Spleen (tissue), 11 donors: Measurements from ENCODE around the gene DNM1. TPM values are rescaled to one million over a fixed set of nuclear protein-coding genes. Genes with fewer than 3 reads are reported as not detected.

ENCODE experiments used
- DNase-seq: peaks from one replicate; pipeline ENCODE4 v3.0.0-alpha.2; 2020
- H3K27ac ChIP-seq, 8 donors: fragments of 200-600 bp; sonication (generic) in 7 of 8; 1 replicate in 4 of 8; 2 replicates in 4 of 8; pipeline versions ENCODE4 v1.5.0 to v1.8.0; 2016 to 2021; ENCODE audit warnings: inconsistent platforms in 4 of 8, mild to moderate bottlenecking in 4 of 8, moderate library complexity in 1 of 8
- H3K27me3 ChIP-seq, 7 donors: fragments of 200-600 bp; sonication (generic) in 6 of 7; replicated peaks in 1 of 7; 1 replicate in 4 of 7; 2 replicates in 3 of 7; pipeline versions ENCODE4 v1.5.0 to v1.8.0; 2016 to 2021; ENCODE audit warnings: inconsistent platforms in 3 of 7, mild to moderate bottlenecking in 1 of 7
- H3K36me3 ChIP-seq, 6 donors: fragments of 200-600 bp; sonication (generic) in 5 of 6; 1 replicate in 4 of 6; 2 replicates in 2 of 6; pipeline versions ENCODE4 v1.5.0 to v1.8.0; 2016 to 2021; ENCODE audit warnings: inconsistent platforms in 2 of 6
- H3K4me1 ChIP-seq, 6 donors: fragments of 200-600 bp; sonication (generic) in 5 of 6; 1 replicate in 3 of 6; 2 replicates in 3 of 6; pipeline versions ENCODE4 v1.5.0 to v1.8.0; 2016 to 2021; ENCODE audit warnings: inconsistent platforms in 3 of 6
- H3K4me3 ChIP-seq, 8 donors: fragments of 200-600 bp; sonication (generic) in 7 of 8; 1 replicate in 4 of 8; 2 replicates in 4 of 8; pipeline versions ENCODE4 v1.5.0 to v1.8.0; 2016 to 2021; ENCODE audit warnings: inconsistent platforms in 4 of 8, mild to moderate bottlenecking in 4 of 8, moderate library complexity in 2 of 8
- H3K9me3 ChIP-seq, 8 donors: fragments of 200-600 bp; sonication (generic) in 7 of 8; 1 replicate in 4 of 8; 2 replicates in 4 of 8; pipeline versions ENCODE4 v1.5.0 to v1.8.0; 2016 to 2021; ENCODE audit warnings: inconsistent platforms in 4 of 8
- CTCF ChIP-seq, 11 experiments: fragments of 200-600 bp in 7 of 11; fragments of 450-650 bp in 4 of 11; sonication (generic) in 4 of 11; IDR thresholded peaks in 8 of 11; conservative IDR thresholded peaks in 3 of 11; 1 replicate in 7 of 11; 2 replicates in 4 of 11; pipeline versions ENCODE4 v1.4.0 to v1.8.0; 2016 to 2021; ENCODE audit warnings: antibody characterized with exemption in 11 of 11, inconsistent platforms in 4 of 11, mild to moderate bottlenecking in 1 of 11
- POLR2A ChIP-seq, 3 donors: fragments of 450-650 bp; IDR thresholded peaks; one replicate each; pipeline ENCODE4 v1.5.1; 2017; ENCODE audit warnings: antibody characterized with exemption in 3 of 3, mild to moderate bottlenecking in 1 of 3
- POLR2AphosphoS5 ChIP-seq, 3 donors: sonication (generic); formaldehyde crosslinking; IDR thresholded peaks; one replicate each; pipeline ENCODE4 v1.5.1; 2017; ENCODE audit warnings: antibody characterized with exemption in 3 of 3
- WGBS, 5 donors: extraction: QIAGEN DNeasy Blood & Tissue Kit in 3 of 5; methylation state at CpG; one replicate each; pipeline versions ENCODE4 v1.1.5 to v1.1.7; 2013 to 2018; 5-methylcytosine and 5-hydroxymethylcytosine counted together
- intact Hi-C: fragments of 100-400 bp; cut with DNase I; formaldehyde crosslinking; loops from one replicate; pipeline ENCODE4 v1.15.0; 2023; ENCODE audit warnings: low total_unique reads
- polyA plus RNA-seq, 3 donors: library from polyadenylated mRNA; stranded (reverse); fragments of 200-250 nt; gene quantifications; one replicate each; pipeline ENCODE4 v1.2.1, GENCODE V29; 2013
- total RNA-seq, 7 donors: library from RNA; depleted of rRNA in 3 of 7; stranded (reverse); fragments of >200 nt in 3 of 7; fragmentation: NEBNext Ultra II Directional in 4 of 7; extraction: Animal tissue kit (Norgen Biotek cat#: 25700) in 4 of 7; gene quantifications; one replicate each; pipeline versions ENCODE4 v1.1.0 to v1.2.1, GENCODE V29; 2016 to 2021
- donor health status: healthy with polysubstance abuse.
- donor health status: DM: no; HTN: no; CAD: no; lungs with moderate emphysema.
- donor health status: DM: no; HTN: no; CAD: no.
- donor health status: Bipolar disorder and iron deficiency.
- donor health status: healthy.
- donor health status: DM: no; HTN: no; CAD: no.
- donor health status: DM: yes; HTN: yes; CAD: no.

DNM1 gene
- total and polyA plus RNA-seq, 10 donors = 0.42 to 3.6 (median 1.6) TPM

DNA sequence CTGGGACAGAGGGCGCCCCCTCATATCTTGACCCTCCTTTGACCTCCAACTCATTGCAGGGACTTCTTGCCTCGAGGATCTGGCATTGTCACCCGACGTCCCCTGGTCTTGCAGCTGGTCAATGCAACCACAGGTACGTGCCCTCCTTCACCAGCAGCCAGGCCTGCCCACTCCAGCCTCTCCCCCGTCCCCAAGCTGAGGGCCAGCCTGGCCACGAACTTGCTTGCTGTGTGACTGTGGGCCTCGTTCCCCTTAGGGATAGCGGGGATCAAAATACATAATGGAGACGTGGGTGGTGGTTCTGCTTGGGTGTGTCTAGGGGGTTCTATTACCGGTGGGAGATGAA, 15.0 kb downstream of the DNM1 start:
- no peak for DNase-seq
- peaks cover 0 to 18% (median 16%) of the 10 kb centered on the region in 6 donors for H3K4me1 ChIP-seq
- intact Hi-C loops = no loop called here
- 66 to 78% (median 68%) methylated on average over 11 of the region's 11 CpGs for WGBS, 5 donors
- H3K27me3 ChIP-seq = no peaks in the 10 kb centered on the region
- TF ChIP-seq POLR2A (IDR thresholded peaks at IDR 0.05) (no peak), CTCF (IDR thresholded peaks at IDR 0.05 in 8 of 11, conservative IDR thresholded peaks at IDR 0.05 in 3 of 11) (no peak), POLR2AphosphoS5 (IDR thresholded peaks at IDR 0.05) (no peak)
- H3K4me3 ChIP-seq = peak overlapping the region in 7 of 8 donors; percentile 30 to 71 (median 38)
- no peaks in the 10 kb centered on the region for H3K9me3 ChIP-seq
- H3K27ac ChIP-seq = peak overlapping the region in 2 of 8 donors; percentile 38 to 46
- H3K36me3 ChIP-seq = no peaks in the 10 kb centered on the region

- peak overlapping the region; percentile 28 to 71 (median 38) for H3K4me3 ChIP-seq
- intact Hi-C loops = no loop called here
- H3K27me3 ChIP-seq = no peaks in the 10 kb centered on the region
- H3K9me3 ChIP-seq = no peaks in the 10 kb centered on the region
- peaks cover 0 to 18% (median 16%) of the 10 kb centered on the region in 6 donors for H3K4me1 ChIP-seq
- DNase-seq = peak; percentile 96
- peak overlapping the region in 2 of 8 donors; percentile 38 to 46 for H3K27ac ChIP-seq
- TF ChIP-seq POLR2A (IDR thresholded peaks at IDR 0.05) (no peak), POLR2AphosphoS5 (IDR thresholded peaks at IDR 0.05) (peak; percentile 32 to 69 (median 63)), CTCF (IDR thresholded peaks at IDR 0.05 in 8 of 11, conservative IDR thresholded peaks at IDR 0.05 in 3 of 11) (peak in 2 of 11 experiments; percentile 22 to 23)
- WGBS, 5 donors = 14 to 24% (median 21%) methylated on average over 32 to 47 of the region's 47 CpGs
- no peaks in the 10 kb centered on the region for H3K36me3 ChIP-seq
Measured at GRCh38 chr9:128218518-128219389, 15.6 kb downstream of the DNM1 start.

DNA sequence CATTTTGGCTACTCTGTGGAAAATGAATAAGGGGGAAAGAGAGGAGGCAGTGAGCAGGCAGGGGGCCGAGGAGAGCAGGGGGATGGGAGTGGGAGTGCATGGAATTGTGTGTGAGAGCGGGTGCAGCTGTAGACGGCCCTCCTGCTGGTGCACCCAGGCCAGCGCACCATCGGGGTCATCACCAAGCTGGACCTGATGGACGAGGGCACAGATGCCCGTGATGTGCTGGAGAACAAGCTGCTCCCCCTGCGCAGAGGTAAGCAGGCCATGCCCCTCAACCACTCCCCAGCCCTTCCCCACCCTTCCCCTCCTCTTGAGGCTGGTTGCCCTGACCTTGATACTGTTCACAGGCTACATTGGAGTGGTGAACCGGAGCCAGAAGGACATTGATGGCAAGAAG, 16.7 kb downstream of the DNM1 start:
- no peak for DNase-seq
- no peaks in the 10 kb centered on the region for H3K9me3 ChIP-seq
- WGBS, 5 donors = 78 to 95% (median 88%) methylated on average over 9 of the region's 9 CpGs
- no peak overlapping the region for H3K4me3 ChIP-seq
- H3K27me3 ChIP-seq = no peaks in the 10 kb centered on the region
- TF ChIP-seq POLR2AphosphoS5 (IDR thresholded peaks at IDR 0.05) (no peak), POLR2A (IDR thresholded peaks at IDR 0.05) (no peak), CTCF (IDR thresholded peaks at IDR 0.05 in 8 of 11, conservative IDR thresholded peaks at IDR 0.05 in 3 of 11) (no peak)
- H3K4me1 ChIP-seq = peaks cover 0 to 18% (median 16%) of the 10 kb centered on the region in 6 donors
- no peak overlapping the region for H3K27ac ChIP-seq
- no peaks in the 10 kb centered on the region for H3K36me3 ChIP-seq
- intact Hi-C loops = no loop called here

GRCh38 chr9:128222026-128222425, 18.8 kb downstream of the DNM1 start:
- 84 to 94% (median 85%) methylated on average over 10 of the region's 10 CpGs for WGBS, 5 donors
- intact Hi-C loops = no loop called here

More at GRCh38 chr9:128222026-128222425, 18.8 kb downstream of the DNM1 start:
- Histone ChIP-seq H3K4me1 (peaks cover 0 to 18% (median 16%) of the 10 kb centered on the region in 6 donors), H3K27me3 (no peaks in the 10 kb centered on the region), H3K36me3 (no peaks in the 10 kb centered on the region), H3K9me3 (no peaks in the 10 kb centered on the region), H3K27ac (no peak overlapping the region), H3K4me3 (no peak overlapping the region)
- no peak for TF ChIP-seq POLR2AphosphoS5 (IDR thresholded peaks at IDR 0.05)
- TF ChIP-seq CTCF (IDR thresholded peaks at IDR 0.05 in 8 of 11, conservative IDR thresholded peaks at IDR 0.05 in 3 of 11) = no peak
- no peak for TF ChIP-seq POLR2A (IDR thresholded peaks at IDR 0.05)
- DNase-seq = no peak
